ENCODE results near the gene YRDC.
"Not testable (repeated sequence)": the region's sequence is repeated elsewhere in the genome, so short reads cannot be mapped to it uniquely, and the experiment has no call there.

Gene YRDC

GRCh38 chr1:37821481-37821880 is 13.5 kb upstream of the YRDC start:
- DNase-seq: no peak

GRCh38 chr1:37817481-37817880 is 9.5 kb upstream of the YRDC start:
- no peak for DNase-seq

- no peak for DNase-seq
Measured at GRCh38 chr1:37814252-37814651, 6.2 kb upstream of the YRDC start.

- no peak for DNase-seq
Measured at GRCh38 chr1:37813529-37814145, 5.6 kb upstream of the YRDC start.

- DNase-seq: peak; percentile 82
Measured at GRCh38 chr1:37811027-37811655, 3.1 kb upstream of the YRDC start.

- no peak for DNase-seq
Measured at GRCh38 chr1:37809942-37810341, 1.9 kb upstream of the YRDC start.

- DNase-seq: peak; percentile 55
Measured at GRCh38 chr1:37808369-37809319, 636 bp upstream of the YRDC start.

GRCh38 chr1:37807220-37807554 is 821 bp downstream of the YRDC start:
- no peak for DNase-seq

- DNase-seq: no peak
Measured at GRCh38 chr1:37802439-37802838, 5.6 kb downstream of the YRDC start.

- no peak for DNase-seq
Measured at GRCh38 chr1:37797750-37798345, 10.2 kb downstream of the YRDC start.

- no peak for DNase-seq
Measured at GRCh38 chr1:37795340-37796125, 12.5 kb downstream of the YRDC start.

GRCh38 chr1:37794372-37795339 is 13.4 kb downstream of the YRDC start:
- peak; percentile 16 for DNase-seq

GRCh38 chr1:37793773-37794371 is 14.1 kb downstream of the YRDC start, which contains the start of gene MANEAL:
MANEAL (plus strand) TSS chr1:37793847; CDS start chr1:37794183, 336 bp downstream.
- DNase-seq: peak; percentile 67

GRCh38 chr1:37792943-37793686 is 14.9 kb downstream of the YRDC start:
- DNase-seq: no peak

- no peak for DNase-seq
Measured at GRCh38 chr1:37782491-37782890, 25.5 kb downstream of the YRDC start.

GRCh38 chr1:37778654-37779053 is 29.4 kb downstream of the YRDC start:
- DNase-seq: no peak

- DNase-seq: no peak
Measured at GRCh38 chr1:37776946-37777516, 31.0 kb downstream of the YRDC start.

GRCh38 chr1:37771440-37771839 is 36.6 kb downstream of the YRDC start:
- DNase-seq: not testable (repeated sequence)

GRCh38 chr1:37767488-37767887 is 40.5 kb downstream of the YRDC start:
- DNase-seq: no peak

Data from NCI-H2227 treated with DMSO at 0.1 percent for 48 hours (cell line).